Ishikawa (cell line): ENCODE data around the gene EIF2B2.

Experiments used
- CEBPB ChIP-seq: IDR thresholded peaks from 2 replicates; pipeline ENCODE4 v1.6.1; 2012
- CREB1 ChIP-seq: IDR thresholded peaks from 2 replicates; pipeline ENCODE4 v1.6.1; 2012; ENCODE audit warnings: low read depth
- EGR1 ChIP-seq: IDR thresholded peaks from 2 replicates; pipeline ENCODE4 v1.6.1; 2012
- EP300 ChIP-seq: IDR thresholded peaks from 2 replicates; pipeline ENCODE4 v1.6.1; 2012; ENCODE audit warnings: borderline replicate concordance
- FOXM1 ChIP-seq: IDR thresholded peaks from 2 replicates; pipeline ENCODE4 v1.6.1; 2012; ENCODE audit warnings: low read depth, borderline replicate concordance
- NFIC ChIP-seq: IDR thresholded peaks from 2 replicates; pipeline ENCODE4 v1.6.1; 2012
- RAD21 ChIP-seq: IDR thresholded peaks from 2 replicates; pipeline ENCODE4 v1.6.1; 2012; ENCODE audit warnings: low read depth
- TAF1 ChIP-seq: IDR thresholded peaks from 2 replicates; pipeline ENCODE4 v1.6.1; 2012; ENCODE audit warnings: low read depth, mild to moderate bottlenecking
- TCF12 ChIP-seq: IDR thresholded peaks from 2 replicates; pipeline ENCODE4 v1.6.1; 2012; ENCODE audit warnings: low read depth
- TEAD4 ChIP-seq: IDR thresholded peaks from 2 replicates; pipeline ENCODE4 v1.6.1; 2012
- YY1 ChIP-seq: IDR thresholded peaks from 2 replicates; pipeline ENCODE4 v1.6.1; 2012; ENCODE audit warnings: low read depth
- ZBTB7A ChIP-seq: IDR thresholded peaks from 2 replicates; pipeline ENCODE4 v1.6.1; 2012; ENCODE audit warnings: low read depth
- TF ChIP-seq, protein P1 (sequence below): IDR thresholded peaks from 2 replicates; pipeline ENCODE4 v1.6.1; 2012
- TF ChIP-seq, protein P2 (sequence below): IDR thresholded peaks from 2 replicates; pipeline ENCODE4 v1.6.1; 2012; ENCODE audit warnings: low read depth, mild to moderate bottlenecking

DNA sequence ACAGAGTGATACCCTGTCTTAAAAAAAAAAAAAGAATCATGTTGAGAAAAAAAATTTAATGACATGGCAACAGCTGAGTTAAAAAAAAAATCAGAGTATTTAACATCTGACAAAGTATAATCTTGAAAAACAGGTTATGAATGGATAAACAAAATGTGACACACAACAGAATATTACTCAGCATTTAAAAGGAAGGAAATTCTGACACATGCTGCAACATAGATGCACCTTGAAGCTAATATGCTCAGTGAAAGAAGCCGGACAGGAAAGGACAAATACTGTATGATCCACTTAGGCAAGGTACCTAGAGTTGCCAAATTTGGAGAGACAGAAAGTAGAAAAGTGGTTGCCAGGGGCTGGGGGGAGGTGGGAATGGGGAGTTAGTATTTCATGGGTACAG lies 19.4 kb upstream of the EIF2B2 start:
- TF ChIP-seq TEAD4 (no peak), YY1 (no peak), TAF1 (no peak), EP300 (no peak), CREB1 (no peak), FOXM1 (no peak), TCF12 (no peak), RAD21 (no peak), CEBPB (no peak), EGR1 (no peak), ZBTB7A (no peak), NFIC (no peak)
- TF ChIP-seq, protein P1, sequence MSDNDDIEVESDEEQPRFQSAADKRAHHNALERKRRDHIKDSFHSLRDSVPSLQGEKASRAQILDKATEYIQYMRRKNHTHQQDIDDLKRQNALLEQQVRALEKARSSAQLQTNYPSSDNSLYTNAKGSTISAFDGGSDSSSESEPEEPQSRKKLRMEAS, result no peak
- TF ChIP-seq, protein P2, sequence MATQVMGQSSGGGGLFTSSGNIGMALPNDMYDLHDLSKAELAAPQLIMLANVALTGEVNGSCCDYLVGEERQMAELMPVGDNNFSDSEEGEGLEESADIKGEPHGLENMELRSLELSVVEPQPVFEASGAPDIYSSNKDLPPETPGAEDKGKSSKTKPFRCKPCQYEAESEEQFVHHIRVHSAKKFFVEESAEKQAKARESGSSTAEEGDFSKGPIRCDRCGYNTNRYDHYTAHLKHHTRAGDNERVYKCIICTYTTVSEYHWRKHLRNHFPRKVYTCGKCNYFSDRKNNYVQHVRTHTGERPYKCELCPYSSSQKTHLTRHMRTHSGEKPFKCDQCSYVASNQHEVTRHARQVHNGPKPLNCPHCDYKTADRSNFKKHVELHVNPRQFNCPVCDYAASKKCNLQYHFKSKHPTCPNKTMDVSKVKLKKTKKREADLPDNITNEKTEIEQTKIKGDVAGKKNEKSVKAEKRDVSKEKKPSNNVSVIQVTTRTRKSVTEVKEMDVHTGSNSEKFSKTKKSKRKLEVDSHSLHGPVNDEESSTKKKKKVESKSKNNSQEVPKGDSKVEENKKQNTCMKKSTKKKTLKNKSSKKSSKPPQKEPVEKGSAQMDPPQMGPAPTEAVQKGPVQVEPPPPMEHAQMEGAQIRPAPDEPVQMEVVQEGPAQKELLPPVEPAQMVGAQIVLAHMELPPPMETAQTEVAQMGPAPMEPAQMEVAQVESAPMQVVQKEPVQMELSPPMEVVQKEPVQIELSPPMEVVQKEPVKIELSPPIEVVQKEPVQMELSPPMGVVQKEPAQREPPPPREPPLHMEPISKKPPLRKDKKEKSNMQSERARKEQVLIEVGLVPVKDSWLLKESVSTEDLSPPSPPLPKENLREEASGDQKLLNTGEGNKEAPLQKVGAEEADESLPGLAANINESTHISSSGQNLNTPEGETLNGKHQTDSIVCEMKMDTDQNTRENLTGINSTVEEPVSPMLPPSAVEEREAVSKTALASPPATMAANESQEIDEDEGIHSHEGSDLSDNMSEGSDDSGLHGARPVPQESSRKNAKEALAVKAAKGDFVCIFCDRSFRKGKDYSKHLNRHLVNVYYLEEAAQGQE, result no peak
